Neuronal stem cell (in vitro differentiated cells): ENCODE results near the gene NFS1.
A peak's percentile ranks its signal among the peaks of the same experiment; 100 is the strongest.

ENCODE experiments used
- DNase-seq: peaks from one replicate; pipeline ENCODE4 v3.0.0-alpha.2; 2013; ENCODE audit warnings: low spot score
- H2AFZ ChIP-seq: one replicate; pipeline ENCODE4 v1.6.1; 2013; ENCODE audit warnings: mild to moderate bottlenecking, low read length, inconsistent platforms
- H2AK5ac ChIP-seq: 2 replicates; pipeline ENCODE4 v1.6.1; 2013; ENCODE audit warnings: low read depth, mild to moderate bottlenecking, inconsistent platforms, low read length, moderate library complexity, mixed read lengths
- H2BK120ac ChIP-seq: 2 replicates; pipeline ENCODE4 v1.6.1; 2013; ENCODE audit warnings: low read depth, mild to moderate bottlenecking, inconsistent platforms, low read length, moderate library complexity, mixed read lengths
- H2BK12ac ChIP-seq: one replicate; pipeline ENCODE4 v1.6.1; 2013; ENCODE audit warnings: low read length, inconsistent platforms
- H2BK15ac ChIP-seq: 2 replicates; pipeline ENCODE4 v1.6.1; 2013; ENCODE audit warnings: mild to moderate bottlenecking, low read length, inconsistent platforms, mixed read lengths
- H2BK5ac ChIP-seq: one replicate; pipeline ENCODE4 v1.6.1; 2013; ENCODE audit warnings: inconsistent platforms, mild to moderate bottlenecking, low read length, moderate library complexity
- H3K14ac ChIP-seq: one replicate; pipeline ENCODE4 v1.6.1; 2013; ENCODE audit warnings: low read length, inconsistent platforms
- H3K18ac ChIP-seq: 2 replicates; pipeline ENCODE4 v1.6.1; 2013; ENCODE audit warnings: low read length, inconsistent platforms
- H3K23ac ChIP-seq: 2 replicates; pipeline ENCODE4 v1.6.1; 2013; ENCODE audit warnings: low read depth, mild to moderate bottlenecking, mixed read lengths, low read length, inconsistent platforms; ENCODE audit not compliant: poor library complexity
- H3K27ac ChIP-seq: replicated peaks from 3 replicates; pipeline ENCODE4 v1.5.1; 2013; ENCODE audit warnings: low read length, inconsistent platforms
- H3K27me3 ChIP-seq, 3 experiments: 2 replicates each; pipeline ENCODE4 v1.6.1; 2013; ENCODE audit warnings: low read length in 3 of 3, mild to moderate bottlenecking in 2 of 3, inconsistent platforms in 1 of 3, low read depth in 1 of 3, mixed read lengths in 1 of 3, moderate library complexity in 1 of 3; ENCODE audit not compliant: control insufficient read depth in 3 of 3, insufficient read depth in 3 of 3
- H3K36me3 ChIP-seq, 2 donors: replicated peaks in 1 of 2; 2 replicates each; pipeline ENCODE4 v1.6.1; 2013; ENCODE audit warnings: low read length in 2 of 2; ENCODE audit not compliant: control insufficient read depth in 2 of 2, insufficient read depth in 2 of 2
- H3K4ac ChIP-seq: 2 replicates; pipeline ENCODE4 v1.6.1; 2013; ENCODE audit warnings: inconsistent platforms, mild to moderate bottlenecking, low read length, moderate library complexity
- H3K4me1 ChIP-seq, 2 donors: 1 replicate in 1 of 2; 2 replicates in 1 of 2; pipeline ENCODE4 v1.6.1; 2013; ENCODE audit warnings: low read length in 2 of 2, low read depth in 1 of 2; ENCODE audit not compliant: control insufficient read depth in 2 of 2, insufficient read depth in 1 of 2
- H3K4me2 ChIP-seq: one replicate; pipeline ENCODE4 v1.6.1; 2013; ENCODE audit warnings: mild to moderate bottlenecking, low read length, inconsistent platforms; ENCODE audit not compliant: insufficient read depth, poor library complexity, severe bottlenecking
- H3K4me3 ChIP-seq, 2 donors: 2 replicates each; pipeline ENCODE4 v1.5.1; 2013; ENCODE audit warnings: low read length in 2 of 2, mild to moderate bottlenecking in 2 of 2, inconsistent platforms in 1 of 2, moderate library complexity in 1 of 2
- H3K79me1 ChIP-seq: one replicate; pipeline ENCODE4 v1.6.1; 2013; ENCODE audit warnings: low read depth, mild to moderate bottlenecking, inconsistent platforms, low read length, moderate library complexity
- H3K9ac ChIP-seq: one replicate; pipeline ENCODE4 v1.6.1; 2013; ENCODE audit warnings: mild to moderate bottlenecking, low read depth, low read length, inconsistent platforms; ENCODE audit not compliant: poor library complexity
- H3K9me3 ChIP-seq, 2 donors: replicated peaks in 1 of 2; 2 replicates each; pipeline versions ENCODE3 to v1.6.1; 2013; ENCODE audit warnings: low read length in 2 of 2, mild to moderate bottlenecking in 2 of 2, inconsistent platforms in 1 of 2, low read depth in 1 of 2, mixed read lengths in 1 of 2, moderate library complexity in 1 of 2; ENCODE audit not compliant: control insufficient read depth in 2 of 2, insufficient read depth in 1 of 2
- H4K8ac ChIP-seq: one replicate; pipeline ENCODE4 v1.6.1; 2013; ENCODE audit warnings: low read depth, mild to moderate bottlenecking, inconsistent platforms, low read length, moderate library complexity
- H4K91ac ChIP-seq: one replicate; pipeline ENCODE4 v1.6.1; 2013; ENCODE audit warnings: low read length, low read depth, mild to moderate bottlenecking, inconsistent platforms; ENCODE audit not compliant: poor library complexity
- WGBS, 2 donors: extraction: QIAGEN DNeasy Blood & Tissue Kit; methylation state at CpG; one replicate each; pipeline ENCODE4 v1.1.7; 2013; ENCODE audit warnings: missing lambda C conversion rate in 2 of 2, mixed read lengths in 1 of 2; ENCODE audit not compliant: insufficient read length in 2 of 2, insufficient replicate concordance in 1 of 2; ENCODE audit errors: extremely low coverage in 2 of 2; 5-methylcytosine and 5-hydroxymethylcytosine counted together

NFS1 gene

DNA sequence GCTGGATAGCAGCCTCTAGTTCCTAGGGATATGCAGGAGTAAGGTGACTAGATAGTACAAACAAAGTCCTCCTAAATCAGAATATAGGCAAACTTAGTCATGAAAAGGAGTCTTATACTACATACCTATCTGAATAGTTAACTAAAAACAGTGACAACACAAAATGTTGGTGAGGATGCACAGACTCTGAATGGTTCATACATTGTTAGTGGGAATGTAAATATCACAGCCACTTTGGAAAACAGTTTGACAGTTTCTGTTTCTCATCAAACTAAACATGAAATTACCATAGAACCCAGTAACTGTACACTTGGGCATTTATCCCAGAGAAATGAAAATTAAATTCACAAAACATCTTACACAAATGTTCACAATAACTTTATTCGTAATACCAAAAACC lies 17.2 kb downstream of the NFS1 start:
- 100% methylated on average over 1 of the region's 1 CpG; no CpG with 5 or more reads in 1 of the 2 donors for WGBS, 2 donors
- Histone ChIP-seq H2AFZ (no peak overlapping the region), H2BK12ac (no peak overlapping the region), H3K9ac (no peak overlapping the region), H3K27ac (no peak overlapping the region), H3K23ac (no peak overlapping the region), H3K4me1 (no peaks in the 10 kb centered on the region), H3K36me3 (no peaks in the 10 kb centered on the region), H2BK15ac (no peak overlapping the region), H3K4me2 (no peak overlapping the region), H3K9me3 (peaks cover 0 to under 1% of the 10 kb centered on the region in 2 donors), H3K14ac (no peak overlapping the region), H3K79me1 (no peaks in the 10 kb centered on the region), H2AK5ac (no peak overlapping the region), H3K4me3 (no peak overlapping the region), H2BK5ac (no peak overlapping the region), H3K27me3 (no peaks in the 10 kb centered on the region), H2BK120ac (no peak overlapping the region), H3K4ac (no peak overlapping the region), H3K18ac (no peak overlapping the region), H4K8ac (no peak overlapping the region), H4K91ac (no peak overlapping the region)
- no peak for DNase-seq

DNA sequence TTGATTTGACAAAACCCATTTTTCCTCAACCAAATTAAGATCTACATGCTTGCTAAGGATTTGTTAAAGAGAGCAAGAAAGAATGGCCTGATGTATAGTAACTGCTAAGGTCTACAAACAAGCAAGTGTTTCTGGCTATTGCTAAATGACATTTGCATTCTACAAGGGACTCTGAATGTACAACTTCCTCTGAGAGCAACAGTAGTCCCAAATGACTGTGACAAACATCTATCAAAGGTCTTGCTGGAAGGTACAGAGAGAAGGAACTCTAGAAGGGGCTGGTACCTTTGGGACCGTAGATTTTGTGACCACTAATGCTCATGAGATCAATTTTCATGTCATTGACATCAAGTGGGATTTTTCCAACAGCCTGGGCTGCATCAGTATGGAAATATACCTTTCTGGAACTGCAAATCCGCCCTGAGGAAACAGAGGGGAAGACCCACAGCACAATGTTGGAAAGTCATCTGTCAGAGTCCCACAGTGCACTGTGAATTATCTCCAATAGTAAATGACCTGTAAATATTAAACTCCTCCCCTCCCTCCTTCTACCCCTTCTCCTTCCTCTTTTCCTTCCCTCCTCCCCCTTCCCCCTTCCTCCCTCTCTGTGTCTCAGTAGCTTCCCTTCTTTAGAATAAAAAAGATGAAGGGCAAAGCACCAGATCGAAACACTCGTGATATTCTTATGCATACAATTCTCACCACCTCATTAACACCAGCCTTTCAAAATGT lies 18.5 kb downstream of the NFS1 start:
- no peaks in the 10 kb centered on the region for H3K9me3 ChIP-seq
- WGBS, 2 donors, result no CpG with 5 or more reads among the region's 4 CpGs
- H3K27ac ChIP-seq, result no peak overlapping the region
- no peak overlapping the region for H2BK15ac ChIP-seq
- H3K4me3 ChIP-seq, result no peak overlapping the region
- H2AFZ ChIP-seq, result no peak overlapping the region
- no peaks in the 10 kb centered on the region for H3K4me1 ChIP-seq
- H2BK5ac ChIP-seq, result no peak overlapping the region
- DNase-seq, result no peak
- no peak overlapping the region for H2BK12ac ChIP-seq
- no peaks in the 10 kb centered on the region for H3K27me3 ChIP-seq
- no peak overlapping the region for H3K9ac ChIP-seq
- H2AK5ac ChIP-seq, result no peak overlapping the region
- H3K18ac ChIP-seq, result no peak overlapping the region
- no peak overlapping the region for H3K4ac ChIP-seq
- H3K4me2 ChIP-seq, result no peak overlapping the region
- H3K14ac ChIP-seq, result no peak overlapping the region
- no peaks in the 10 kb centered on the region for H3K36me3 ChIP-seq
- H4K91ac ChIP-seq, result no peak overlapping the region
- H3K23ac ChIP-seq, result no peak overlapping the region
- H4K8ac ChIP-seq, result no peak overlapping the region
- no peak overlapping the region for H2BK120ac ChIP-seq
- H3K79me1 ChIP-seq, result no peaks in the 10 kb centered on the region

DNA sequence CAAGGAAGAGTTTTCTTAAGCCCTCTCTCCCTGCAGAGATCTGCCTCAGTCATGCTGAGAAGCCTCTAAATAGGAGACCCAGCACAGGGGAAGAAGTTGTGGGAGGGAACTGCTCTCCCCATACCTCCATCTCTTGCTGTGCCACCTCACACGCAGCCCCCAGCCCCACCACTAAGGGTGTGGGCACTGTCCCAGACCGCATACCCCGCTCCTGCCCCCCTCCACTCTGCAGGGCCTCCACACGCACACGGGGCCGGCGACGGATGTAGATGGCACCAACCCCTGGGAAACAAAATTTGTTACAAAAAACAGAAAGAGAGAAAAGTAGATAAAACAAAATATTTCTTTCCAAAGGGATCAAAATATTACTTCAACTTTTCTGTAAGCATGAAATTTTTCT lies 24.2 kb downstream of the NFS1 start:
- Histone ChIP-seq H3K4me1 (no peaks in the 10 kb centered on the region), H4K91ac (no peak overlapping the region), H2BK12ac (no peak overlapping the region), H2AFZ (no peak overlapping the region), H4K8ac (no peak overlapping the region), H3K9me3 (no peaks in the 10 kb centered on the region), H2BK5ac (no peak overlapping the region), H3K79me1 (no peaks in the 10 kb centered on the region), H2BK15ac (no peak overlapping the region), H3K36me3 (peaks cover 8 to 30% of the 10 kb centered on the region in 2 donors), H3K27ac (no peak overlapping the region), H2BK120ac (no peak overlapping the region), H3K4me2 (no peak overlapping the region), H3K14ac (no peak overlapping the region), H3K18ac (no peak overlapping the region), H3K4me3 (no peak overlapping the region), H3K23ac (no peak overlapping the region), H2AK5ac (no peak overlapping the region), H3K9ac (no peak overlapping the region), H3K27me3 (no peaks in the 10 kb centered on the region), H3K4ac (no peak overlapping the region)
- WGBS, 2 donors, result no CpG with 5 or more reads among the region's 8 CpGs
- no peak for DNase-seq

DNA sequence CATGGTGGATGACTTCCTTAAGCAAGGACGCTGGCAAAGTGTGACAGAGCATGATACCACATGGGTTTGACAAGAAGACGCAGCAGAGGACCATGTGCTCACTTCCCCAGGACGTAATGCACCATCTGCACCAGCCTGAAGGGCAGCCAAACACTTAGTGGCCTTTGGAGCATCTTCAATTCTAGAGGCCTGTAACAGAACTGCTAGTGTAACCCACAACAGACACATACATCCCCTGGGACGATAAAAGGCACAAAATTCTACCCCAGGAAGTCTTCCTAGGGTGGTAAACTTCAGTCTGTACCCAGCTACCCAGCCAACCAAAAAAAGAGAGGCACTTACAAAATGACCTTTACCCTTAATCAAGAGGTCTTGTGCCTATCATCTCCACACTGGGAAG lies 25.3 kb downstream of the NFS1 start:
- H2BK15ac ChIP-seq, result no peak overlapping the region
- H3K18ac ChIP-seq, result no peak overlapping the region
- H3K27ac ChIP-seq, result no peak overlapping the region
- no peaks in the 10 kb centered on the region for H3K4me1 ChIP-seq
- no CpG with 5 or more reads among the region's 4 CpGs for WGBS, 2 donors
- DNase-seq, result no peak
- no peak overlapping the region for H2BK12ac ChIP-seq
- no peak overlapping the region for H3K9ac ChIP-seq
- no peaks in the 10 kb centered on the region for H3K79me1 ChIP-seq
- no peak overlapping the region for H3K23ac ChIP-seq
- no peak overlapping the region for H3K4me2 ChIP-seq
- no peak overlapping the region for H2AFZ ChIP-seq
- no peak overlapping the region for H4K91ac ChIP-seq
- no peak overlapping the region for H4K8ac ChIP-seq
- peak overlapping the region in 1 of 2 donors; percentile 50 for H3K4me3 ChIP-seq
- H2AK5ac ChIP-seq, result no peak overlapping the region
- H2BK5ac ChIP-seq, result no peak overlapping the region
- peaks cover 8 to 40% of the 10 kb centered on the region in 2 donors for H3K36me3 ChIP-seq
- no peak overlapping the region for H2BK120ac ChIP-seq
- H3K4ac ChIP-seq, result no peak overlapping the region
- no peaks in the 10 kb centered on the region for H3K27me3 ChIP-seq
- H3K14ac ChIP-seq, result no peak overlapping the region
- H3K9me3 ChIP-seq, result no peaks in the 10 kb centered on the region
